Breast epithelium (tissue), 3 donors: ENCODE data around the gene BTBD3.

Experiments
- CTCF ChIP-seq, 3 donors: fragments of 450-650 bp; IDR thresholded peaks; one replicate each; pipeline ENCODE4 v1.5.1; 2016 to 2017; ENCODE audit warnings: antibody characterized with exemption in 3 of 3, mild to moderate bottlenecking in 3 of 3, moderate library complexity in 3 of 3
- POLR2A ChIP-seq: fragments of 450-650 bp; IDR thresholded peaks from one replicate; pipeline ENCODE4 v1.6.1; 2016; ENCODE audit warnings: antibody characterized with exemption, mild to moderate bottlenecking, moderate library complexity
- POLR2AphosphoS5 ChIP-seq, 3 donors: sonication (generic); formaldehyde crosslinking; IDR thresholded peaks; one replicate each; pipeline ENCODE4 v1.6.1; 2017; ENCODE audit warnings: antibody characterized with exemption in 3 of 3

- TF ChIP-seq CTCF (IDR thresholded peaks at IDR 0.05) (no peak), POLR2A (no peak), POLR2AphosphoS5 (IDR thresholded peaks at IDR 0.05) (no peak)
Observed at GRCh38 chr20:11895861-11896387, 21.8 kb upstream of the BTBD3 start.
